GM12891 (cell line): ENCODE measurements around the gene FEN1.

Experiments used
- PAX5 ChIP-seq: IDR thresholded peaks from 2 replicates; pipeline ENCODE4 v1.6.1; 2011; ENCODE audit warnings: low read length, moderate library complexity, mild to moderate bottlenecking; ENCODE audit not compliant: insufficient read depth, severe bottlenecking
- POLR2A ChIP-seq: IDR thresholded peaks from 2 replicates; pipeline ENCODE4 v1.6.1; 2011; ENCODE audit warnings: low read depth, low read length, control low read depth
- POLR2AphosphoS5 ChIP-seq: IDR thresholded peaks from 2 replicates; pipeline ENCODE4 v1.6.1; 2011; ENCODE audit warnings: low read depth, low read length, control low read depth
- POU2F2 ChIP-seq: IDR thresholded peaks from 2 replicates; pipeline ENCODE4 v1.6.1; 2011; ENCODE audit warnings: low read depth, mild to moderate bottlenecking, control low read depth, low read length, moderate library complexity
- SPI1 ChIP-seq: IDR thresholded peaks from 2 replicates; pipeline ENCODE4 v1.6.1; 2011; ENCODE audit warnings: low read depth, low read length, control low read depth
- TAF1 ChIP-seq: IDR thresholded peaks from 2 replicates; pipeline ENCODE4 v1.6.1; 2011; ENCODE audit warnings: low read depth, low read length, control low read depth

- TF ChIP-seq POLR2AphosphoS5, result no peak
- no peak for TF ChIP-seq POLR2A
- TF ChIP-seq TAF1, result no peak
- no peak for TF ChIP-seq SPI1
- TF ChIP-seq PAX5, result no peak
- TF ChIP-seq POU2F2, result no peak
Measured at GRCh38 chr11:61803889-61804647, 11.4 kb downstream of the FEN1 start.
